Adrenal gland (tissue), 5 donors: Measurements from ENCODE around the gene THSD7B.

Experiments used
- CTCF ChIP-seq, 6 experiments: fragments of 450-650 bp in 4 of 6; fragments of 200-600 bp in 2 of 6; sonication (generic) in 1 of 6; IDR thresholded peaks; 1 replicate in 5 of 6; 2 replicates in 1 of 6; pipeline versions ENCODE4 v1.5.1 to v1.8.0; 2016 to 2021; ENCODE audit warnings: antibody characterized with exemption in 6 of 6, mild to moderate bottlenecking in 2 of 6, moderate library complexity in 1 of 6
- POLR2A ChIP-seq, 2 donors: fragments of 450-650 bp; IDR thresholded peaks; one replicate each; pipeline ENCODE4 v1.6.1; 2017; ENCODE audit warnings: antibody characterized with exemption in 2 of 2, mild to moderate bottlenecking in 2 of 2, moderate library complexity in 1 of 2
- donor health status: DM: no; HTN: no; CAD: no.

- no peak for TF ChIP-seq CTCF (IDR thresholded peaks at IDR 0.05)
- no peak for TF ChIP-seq POLR2A (IDR thresholded peaks at IDR 0.05)
Observed at GRCh38 chr2:137321566-137321965, 556.2 kb downstream of the THSD7B start.
